GM12878 (cell line): ENCODE data around the gene DEGS2. TPM values are rescaled to one million over a fixed set of nuclear protein-coding genes. Genes with fewer than 3 reads are reported as not detected.

Experiments used
- ATAC-seq: fragments of 200-7000 bp; cut with Tn5 transposase; 3 replicates; pipeline ENCODE4 v1.9.1; 2020; ENCODE audit warnings: mild to moderate bottlenecking, moderate library complexity
- BruUV-seq: library from RNA; stranded (reverse); fragments of 400-500 nt; replicated peaks from 2 replicates; lab custom pipeline; 2021; lab: Mats Ljungman, UMichigan
- CTCF ChIA-PET: fragments of 300-600 bp; sonication (Branson Sonifier 250); formaldehyde crosslinking; extraction: SDS; loops from one replicate; lab custom pipeline; 2021; ENCODE audit warnings: inconsistent platforms; lab: Yijun Ruan, JAX
- POLR2A ChIA-PET: fragments of 350-600 bp; formaldehyde crosslinking; extraction: SDS; loops from one replicate; lab custom pipeline; 2021; ENCODE audit warnings: inconsistent platforms; lab: Charles Lee
- RAD21 ChIA-PET: fragments of 300-600 bp; sonication (Branson Sonifier 250); formaldehyde crosslinking; loops from one replicate; lab custom pipeline; 2023; ENCODE audit warnings: antibody characterized with exemption; ENCODE audit not compliant: unreplicated experiment; lab: Charles Lee
- SMC1A ChIA-PET: fragments of 300-600 bp; sonication (Branson Sonifier 250); formaldehyde crosslinking; loops from one replicate; lab custom pipeline; 2023; ENCODE audit not compliant: unreplicated experiment, uncharacterized antibody; lab: Charles Lee
- DNase-seq: peaks from one replicate; pipeline ENCODE4 v3.0.0-alpha.2; 2011; ENCODE audit warnings: low read depth, low spot score
- FAIRE-seq: peaks from 3 replicates; lab custom pipeline; 2011; peaks lifted over from hg19 to GRCh38; lab: Jason Lieb, UNC
- H2AFZ ChIP-seq: 2 replicates; pipeline ENCODE4 v1.6.0; 2011; ENCODE audit warnings: low read depth, low read length, control low read depth; ENCODE audit not compliant: control insufficient read depth
- H3K27ac ChIP-seq: 2 replicates; pipeline ENCODE4 v1.5.1; 2011; ENCODE audit warnings: control low read depth; ENCODE audit not compliant: control insufficient read depth, insufficient read depth
- H3K27me3 ChIP-seq, 2 experiments: replicated peaks in 1 of 2; 2 replicates each; pipeline versions ENCODE4 v1.6.0 to v1.6.1; 2011; ENCODE audit warnings: low read length in 1 of 2; ENCODE audit not compliant: control insufficient read depth in 2 of 2, insufficient read depth in 2 of 2
- H3K36me3 ChIP-seq, 2 experiments: 2 replicates each; pipeline ENCODE4 v1.5.1; 2011; ENCODE audit warnings: low read length in 1 of 2; ENCODE audit not compliant: control insufficient read depth in 2 of 2, insufficient read depth in 2 of 2
- H3K4me1 ChIP-seq: 2 replicates; pipeline ENCODE4 v1.6.1; 2011; ENCODE audit warnings: mild to moderate bottlenecking, low read length, moderate library complexity, mixed read lengths; ENCODE audit not compliant: control insufficient read depth, insufficient read depth
- H3K4me2 ChIP-seq: 2 replicates; pipeline ENCODE4 v1.6.0; 2011; ENCODE audit warnings: control low read depth; ENCODE audit not compliant: control insufficient read depth, insufficient read depth
- H3K4me3 ChIP-seq: fragments of 200-600 bp; sonication (generic); 2 replicates; pipeline ENCODE4 v1.5.1; 2016
- H3K79me2 ChIP-seq: 2 replicates; pipeline ENCODE4 v1.6.0; 2011; ENCODE audit warnings: low read length; ENCODE audit not compliant: control insufficient read depth, insufficient read depth
- H3K9ac ChIP-seq: 2 replicates; pipeline ENCODE4 v1.8.0; 2011; ENCODE audit warnings: low read length, control low read depth, mixed read lengths; ENCODE audit not compliant: control insufficient read depth, insufficient read depth
- H3K9me3 ChIP-seq: replicated peaks from 3 replicates; pipeline ENCODE4 v1.5.1; 2011; ENCODE audit warnings: mild to moderate bottlenecking, low read length; ENCODE audit not compliant: control insufficient read depth, insufficient read depth
- H4K20me1 ChIP-seq: 2 replicates; pipeline ENCODE4 v1.6.0; 2011; ENCODE audit not compliant: control insufficient read depth, insufficient read depth
- ASH2L ChIP-seq: fragments of 300-600, 200-600 bp; sonication (generic); IDR thresholded peaks from 2 replicates; pipeline ENCODE4 v1.6.1; 2017; ENCODE audit warnings: low read depth, mild to moderate bottlenecking, borderline replicate concordance
- EED ChIP-seq: sonication (generic); IDR thresholded peaks from 2 replicates; pipeline ENCODE4 v1.6.1; 2016; ENCODE audit warnings: antibody characterized with exemption, low read depth
- EGR1 ChIP-seq, 2 experiments: IDR thresholded peaks; 1 replicate in 1 of 2; 2 replicates in 1 of 2; pipeline ENCODE4 v1.6.1; 2011 to 2012; ENCODE audit warnings: low read depth in 2 of 2, low read length in 2 of 2, borderline replicate concordance in 1 of 2, mild to moderate bottlenecking in 1 of 2, moderate library complexity in 1 of 2
- MYC ChIP-seq: IDR thresholded peaks from 2 replicates; pipeline ENCODE4 v1.6.1; 2011; ENCODE audit warnings: mild to moderate bottlenecking, low read length, moderate library complexity, inconsistent platforms; ENCODE audit not compliant: insufficient read depth, insufficient replicate concordance, insufficient read length, severe bottlenecking
- NBN ChIP-seq: fragments of 450-650 bp; IDR thresholded peaks from 2 replicates; pipeline ENCODE4 v1.6.1; 2016
- NRF1 ChIP-seq: conservative IDR thresholded peaks from 2 replicates; pipeline ENCODE4 v1.6.1; 2011; ENCODE audit warnings: mild to moderate bottlenecking, low read depth, low read length, improper control_type of control experiment
- ZNF207 ChIP-seq: fragments of 450-650 bp; IDR thresholded peaks from 2 replicates; pipeline ENCODE4 v1.6.1; 2014; ENCODE audit warnings: antibody characterized with exemption, mild to moderate bottlenecking, borderline replicate concordance
- WGBS: methylation state at CpG from one replicate; pipeline ENCODE4 v1.1.6; 2016; ENCODE audit warnings: low lambda C conversion rate; ENCODE audit not compliant: insufficient replicate concordance, insufficient coverage; ENCODE audit errors: missing lambda C conversion rate; 5-methylcytosine and 5-hydroxymethylcytosine counted together
- in situ Hi-C: fragments of 300-500 bp; cut with MboI; formaldehyde crosslinking; loops from 9 replicates; pipeline ENCODE4 v1.14.3; 2018; ENCODE audit warnings: mixed read lengths
- intact Hi-C: fragments of 100-400 bp; cut with micrococcal nuclease; formaldehyde crosslinking; loops from one replicate; pipeline ENCODE4 v1.14.2; 2022; ENCODE audit not compliant: unreplicated experiment
- polyA plus RNA-seq, 11 experiments: library from polyadenylated mRNA; depleted of rRNA in 4 of 11; unstranded in 6 of 11; stranded (reverse) in 5 of 11; fragments of >200 nt; fragmentation: Nextera tagmentation in 4 of 11; fragmentation: Illumina TruSeq in 1 of 11; extraction: Ambion mirVana in 4 of 11; extraction: Trizol in 1 of 11; gene quantifications; 1 replicate in 1 of 11; 2 replicates in 10 of 11; pipeline versions ENCODE4 v1.2.1 to v1.2.3, GENCODE V29; 2011 to 2016; ENCODE audit warnings: inconsistent platforms in 2 of 11, missing spikeins in 2 of 11, low read depth in 1 of 11
- total RNA-seq, 4 experiments: library from RNA; depleted of rRNA in 3 of 4; stranded (reverse); fragments of >200 nt in 3 of 4; fragmentation: Illumina TruSeq in 1 of 4; extraction: Trizol in 1 of 4; gene quantifications; 2 replicates each; pipeline versions ENCODE4 v1.2.1 to v1.2.3, GENCODE V29; 2013 to 2021
- TF ChIP-seq, protein P1 (sequence below): fragments of 450-650 bp; IDR thresholded peaks from 2 replicates; pipeline ENCODE4 v1.6.1; 2017; ENCODE audit warnings: mild to moderate bottlenecking, low read depth, inconsistent platforms; ENCODE audit not compliant: poor library complexity, severe bottlenecking
- TF ChIP-seq, protein P2 (sequence below): fragments of 450-650 bp; conservative IDR thresholded peaks from 2 replicates; pipeline ENCODE4 v1.6.1; 2017; ENCODE audit warnings: mild to moderate bottlenecking, moderate library complexity
- TF ChIP-seq, protein P3 (sequence below): fragments of 450-650 bp; IDR thresholded peaks from 2 replicates; pipeline ENCODE4 v1.6.1; 2017; ENCODE audit warnings: antibody characterized with exemption, mild to moderate bottlenecking, moderate library complexity

DEGS2 gene
- total and polyA plus RNA-seq, 10 of the 15 experiments (the other 5 are each of a cell fraction or from before 2014, with no cell fraction given) = 0.01 to 2.5 (median 0.45) TPM; not detected in 1

DNA sequence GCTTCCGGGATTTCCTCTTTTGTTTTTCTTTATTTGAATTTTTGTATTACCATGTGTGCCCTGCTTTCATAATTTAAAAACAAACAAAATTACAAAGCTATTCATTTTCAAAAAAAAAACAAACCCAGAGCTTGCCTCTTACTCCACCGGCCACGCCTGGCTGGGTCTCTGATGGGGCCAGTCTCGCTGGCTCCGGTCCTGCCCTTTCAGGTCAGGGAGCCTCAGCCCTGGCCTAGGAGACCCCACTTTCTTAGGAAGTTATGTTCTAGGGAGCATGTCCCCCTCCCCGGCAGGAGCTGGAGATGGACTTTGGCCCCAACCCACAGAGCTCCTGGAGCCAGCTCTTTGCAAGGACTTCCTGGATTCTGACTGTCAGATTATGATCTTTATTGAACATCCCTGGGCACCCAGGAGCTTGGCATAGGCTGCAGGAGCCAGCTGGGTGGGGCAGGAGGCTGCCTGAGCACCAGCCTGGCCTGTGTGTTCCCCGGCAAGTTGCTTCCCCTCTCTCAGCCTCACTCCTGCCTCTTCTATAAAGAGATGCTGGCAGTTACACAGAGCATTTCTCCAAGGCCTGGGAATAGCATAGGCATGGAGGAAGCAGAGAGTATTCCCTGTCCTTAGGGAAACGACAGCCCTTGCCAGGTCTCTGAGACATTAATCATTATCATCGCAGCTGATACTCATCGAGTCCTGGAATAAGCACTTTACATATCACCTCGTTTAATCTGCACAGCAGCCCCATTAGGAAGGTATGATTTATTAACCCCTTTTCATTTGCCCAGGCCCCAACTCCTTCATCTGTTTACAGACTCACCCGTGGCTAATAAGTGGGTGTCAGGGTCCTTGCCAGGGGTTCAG lies 3.5 kb downstream of the DEGS2 start:
- 75% methylated on average over 12 of the region's 12 CpGs for WGBS
- no peak overlapping the region for H2AFZ ChIP-seq
- no peak for TF ChIP-seq NRF1
- no peak for TF ChIP-seq EED
- TF ChIP-seq, protein P1, sequence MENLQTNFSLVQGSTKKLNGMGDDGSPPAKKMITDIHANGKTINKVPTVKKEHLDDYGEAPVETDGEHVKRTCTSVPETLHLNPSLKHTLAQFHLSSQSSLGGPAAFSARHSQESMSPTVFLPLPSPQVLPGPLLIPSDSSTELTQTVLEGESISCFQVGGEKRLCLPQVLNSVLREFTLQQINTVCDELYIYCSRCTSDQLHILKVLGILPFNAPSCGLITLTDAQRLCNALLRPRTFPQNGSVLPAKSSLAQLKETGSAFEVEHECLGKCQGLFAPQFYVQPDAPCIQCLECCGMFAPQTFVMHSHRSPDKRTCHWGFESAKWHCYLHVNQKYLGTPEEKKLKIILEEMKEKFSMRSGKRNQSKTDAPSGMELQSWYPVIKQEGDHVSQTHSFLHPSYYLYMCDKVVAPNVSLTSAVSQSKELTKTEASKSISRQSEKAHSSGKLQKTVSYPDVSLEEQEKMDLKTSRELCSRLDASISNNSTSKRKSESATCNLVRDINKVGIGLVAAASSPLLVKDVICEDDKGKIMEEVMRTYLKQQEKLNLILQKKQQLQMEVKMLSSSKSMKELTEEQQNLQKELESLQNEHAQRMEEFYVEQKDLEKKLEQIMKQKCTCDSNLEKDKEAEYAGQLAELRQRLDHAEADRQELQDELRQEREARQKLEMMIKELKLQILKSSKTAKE = no peak
- TF ChIP-seq, protein P2, sequence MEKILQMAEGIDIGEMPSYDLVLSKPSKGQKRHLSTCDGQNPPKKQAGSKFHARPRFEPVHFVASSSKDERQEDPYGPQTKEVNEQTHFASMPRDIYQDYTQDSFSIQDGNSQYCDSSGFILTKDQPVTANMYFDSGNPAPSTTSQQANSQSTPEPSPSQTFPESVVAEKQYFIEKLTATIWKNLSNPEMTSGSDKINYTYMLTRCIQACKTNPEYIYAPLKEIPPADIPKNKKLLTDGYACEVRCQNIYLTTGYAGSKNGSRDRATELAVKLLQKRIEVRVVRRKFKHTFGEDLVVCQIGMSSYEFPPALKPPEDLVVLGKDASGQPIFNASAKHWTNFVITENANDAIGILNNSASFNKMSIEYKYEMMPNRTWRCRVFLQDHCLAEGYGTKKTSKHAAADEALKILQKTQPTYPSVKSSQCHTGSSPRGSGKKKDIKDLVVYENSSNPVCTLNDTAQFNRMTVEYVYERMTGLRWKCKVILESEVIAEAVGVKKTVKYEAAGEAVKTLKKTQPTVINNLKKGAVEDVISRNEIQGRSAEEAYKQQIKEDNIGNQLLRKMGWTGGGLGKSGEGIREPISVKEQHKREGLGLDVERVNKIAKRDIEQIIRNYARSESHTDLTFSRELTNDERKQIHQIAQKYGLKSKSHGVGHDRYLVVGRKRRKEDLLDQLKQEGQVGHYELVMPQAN = no peak
- TF ChIP-seq MYC = no peak
- TF ChIP-seq NBN = no peak
- TF ChIP-seq, protein P3, sequence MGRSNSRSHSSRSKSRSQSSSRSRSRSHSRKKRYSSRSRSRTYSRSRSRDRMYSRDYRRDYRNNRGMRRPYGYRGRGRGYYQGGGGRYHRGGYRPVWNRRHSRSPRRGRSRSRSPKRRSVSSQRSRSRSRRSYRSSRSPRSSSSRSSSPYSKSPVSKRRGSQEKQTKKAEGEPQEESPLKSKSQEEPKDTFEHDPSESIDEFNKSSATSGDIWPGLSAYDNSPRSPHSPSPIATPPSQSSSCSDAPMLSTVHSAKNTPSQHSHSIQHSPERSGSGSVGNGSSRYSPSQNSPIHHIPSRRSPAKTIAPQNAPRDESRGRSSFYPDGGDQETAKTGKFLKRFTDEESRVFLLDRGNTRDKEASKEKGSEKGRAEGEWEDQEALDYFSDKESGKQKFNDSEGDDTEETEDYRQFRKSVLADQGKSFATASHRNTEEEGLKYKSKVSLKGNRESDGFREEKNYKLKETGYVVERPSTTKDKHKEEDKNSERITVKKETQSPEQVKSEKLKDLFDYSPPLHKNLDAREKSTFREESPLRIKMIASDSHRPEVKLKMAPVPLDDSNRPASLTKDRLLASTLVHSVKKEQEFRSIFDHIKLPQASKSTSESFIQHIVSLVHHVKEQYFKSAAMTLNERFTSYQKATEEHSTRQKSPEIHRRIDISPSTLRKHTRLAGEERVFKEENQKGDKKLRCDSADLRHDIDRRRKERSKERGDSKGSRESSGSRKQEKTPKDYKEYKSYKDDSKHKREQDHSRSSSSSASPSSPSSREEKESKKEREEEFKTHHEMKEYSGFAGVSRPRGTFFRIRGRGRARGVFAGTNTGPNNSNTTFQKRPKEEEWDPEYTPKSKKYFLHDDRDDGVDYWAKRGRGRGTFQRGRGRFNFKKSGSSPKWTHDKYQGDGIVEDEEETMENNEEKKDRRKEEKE = no peak
- no peak for TF ChIP-seq ASH2L
- no peak for TF ChIP-seq EGR1 (IDR thresholded peaks at IDR 0.05; ENCODE audit: borderline replicate concordance in 1 of 2, low read depth in 2 of 2, low read length in 2 of 2)
- no peak for TF ChIP-seq ZNF207

More for the DNA sequence above, 3.5 kb downstream of the DEGS2 start:
- no peaks in the 10 kb centered on the region for H3K79me2 ChIP-seq
- no peak for ATAC-seq
- H3K9me3 ChIP-seq = no peaks in the 10 kb centered on the region; the same call in 2 of the 3 replicates
- in situ Hi-C loops = no loop called here
- no peak overlapping the region for H3K27ac ChIP-seq
- no peak for DNase-seq
- no peaks in the 10 kb centered on the region for H4K20me1 ChIP-seq
- CTCF ChIA-PET = interaction anchor here (0.6 to 1.8 kb wide), 12 partner anchors 10 to 175 kb away, joined by 3 to 7 read pairs (median 3); no protein-coding TSS in a partner anchor
- H3K36me3 ChIP-seq = no peaks in the 10 kb centered on the region
- FAIRE-seq = no peak
- H3K4me2 ChIP-seq = no peak overlapping the region
- H3K27me3 ChIP-seq = peaks cover 0 to 5% of the 10 kb centered on the region in 2 experiments; a peak in 2 of 4 replicates
- BruUV-seq = no TSS peak
- no peak overlapping the region for H3K4me3 ChIP-seq
- RAD21 ChIA-PET = interaction anchor here (1.8 kb wide), 1 partner anchor 85 kb away, joined by 3 read pairs; no protein-coding TSS in a partner anchor
- peaks cover 15% of the 10 kb centered on the region for H3K4me1 ChIP-seq
- no peak overlapping the region for H3K9ac ChIP-seq
- POLR2A ChIA-PET = no interaction called here
- intact Hi-C loops = no loop called here
- SMC1A ChIA-PET = interaction anchor here (1.1 to 1.2 kb wide), 2 partner anchors 118 to 173 kb away, joined by 3 read pairs; no protein-coding TSS in a partner anchor
